Measurements from ENCODE around the gene ACTR3C. TPM values are rescaled to one million over a fixed set of nuclear protein-coding genes. Genes with fewer than 3 reads are reported as not detected.

Gene ACTR3C
- total RNA-seq, 3 donors from 2014 or later, result 29.9 to 53.0 (median 30.2) TPM

DNA sequence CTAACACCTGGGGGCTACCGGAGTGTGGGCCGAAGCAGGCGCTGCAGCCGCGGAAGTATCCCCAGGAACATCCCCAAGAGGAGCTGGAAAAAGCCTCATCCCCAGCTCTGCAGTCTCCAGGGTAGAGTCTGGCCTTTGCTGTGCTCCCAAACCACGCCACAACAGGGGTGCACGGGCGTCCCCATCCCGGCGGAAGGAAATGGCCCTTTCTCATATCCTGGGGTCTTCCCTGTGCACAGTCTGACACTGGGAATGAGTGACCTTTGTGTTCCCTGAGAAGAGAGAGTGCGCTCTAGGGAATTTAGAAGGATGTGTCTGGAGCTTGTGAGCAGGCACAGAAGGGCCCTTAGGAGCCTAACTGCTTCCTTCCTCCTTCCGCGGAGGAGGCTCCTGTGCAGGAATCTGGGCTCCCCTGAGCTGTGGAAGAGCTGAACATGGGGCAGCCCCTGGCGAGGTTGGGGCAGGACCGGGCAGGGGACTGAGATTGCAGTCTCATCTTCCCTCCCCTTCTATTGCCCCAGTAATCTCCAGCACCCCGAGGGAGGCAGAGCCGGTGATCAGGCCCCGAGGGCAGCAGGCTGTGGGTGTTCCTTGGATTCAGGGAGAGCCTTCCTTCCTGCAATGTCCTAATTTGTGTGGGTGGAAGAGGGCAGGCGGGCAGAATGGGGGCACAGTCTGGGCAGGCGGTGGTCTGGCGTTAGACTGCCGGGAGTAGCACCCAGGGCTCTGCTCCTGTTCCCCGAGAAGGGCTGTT is 46.6 kb upstream of the ACTR3C start:
- ATAC-seq (peak; percentile 0), DNase-seq (no peak)
- TF ChIP-seq, protein P1, sequence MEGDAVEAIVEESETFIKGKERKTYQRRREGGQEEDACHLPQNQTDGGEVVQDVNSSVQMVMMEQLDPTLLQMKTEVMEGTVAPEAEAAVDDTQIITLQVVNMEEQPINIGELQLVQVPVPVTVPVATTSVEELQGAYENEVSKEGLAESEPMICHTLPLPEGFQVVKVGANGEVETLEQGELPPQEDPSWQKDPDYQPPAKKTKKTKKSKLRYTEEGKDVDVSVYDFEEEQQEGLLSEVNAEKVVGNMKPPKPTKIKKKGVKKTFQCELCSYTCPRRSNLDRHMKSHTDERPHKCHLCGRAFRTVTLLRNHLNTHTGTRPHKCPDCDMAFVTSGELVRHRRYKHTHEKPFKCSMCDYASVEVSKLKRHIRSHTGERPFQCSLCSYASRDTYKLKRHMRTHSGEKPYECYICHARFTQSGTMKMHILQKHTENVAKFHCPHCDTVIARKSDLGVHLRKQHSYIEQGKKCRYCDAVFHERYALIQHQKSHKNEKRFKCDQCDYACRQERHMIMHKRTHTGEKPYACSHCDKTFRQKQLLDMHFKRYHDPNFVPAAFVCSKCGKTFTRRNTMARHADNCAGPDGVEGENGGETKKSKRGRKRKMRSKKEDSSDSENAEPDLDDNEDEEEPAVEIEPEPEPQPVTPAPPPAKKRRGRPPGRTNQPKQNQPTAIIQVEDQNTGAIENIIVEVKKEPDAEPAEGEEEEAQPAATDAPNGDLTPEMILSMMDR (IDR thresholded peaks at IDR 0.05), result no peak
- H3K36me3 ChIP-seq (ENCODE audit: low read depth), result no peaks in the 10 kb centered on the region
- H3K9me3 ChIP-seq, result no peaks in the 10 kb centered on the region
- peaks cover 42% of the 10 kb centered on the region for H3K4me1 ChIP-seq (ENCODE audit: low read depth)
- intact Hi-C loops (cut with DNase I, micrococcal nuclease), result no loop called here
- H3K4me3 ChIP-seq, result peak overlapping the region; percentile 80

DNA sequence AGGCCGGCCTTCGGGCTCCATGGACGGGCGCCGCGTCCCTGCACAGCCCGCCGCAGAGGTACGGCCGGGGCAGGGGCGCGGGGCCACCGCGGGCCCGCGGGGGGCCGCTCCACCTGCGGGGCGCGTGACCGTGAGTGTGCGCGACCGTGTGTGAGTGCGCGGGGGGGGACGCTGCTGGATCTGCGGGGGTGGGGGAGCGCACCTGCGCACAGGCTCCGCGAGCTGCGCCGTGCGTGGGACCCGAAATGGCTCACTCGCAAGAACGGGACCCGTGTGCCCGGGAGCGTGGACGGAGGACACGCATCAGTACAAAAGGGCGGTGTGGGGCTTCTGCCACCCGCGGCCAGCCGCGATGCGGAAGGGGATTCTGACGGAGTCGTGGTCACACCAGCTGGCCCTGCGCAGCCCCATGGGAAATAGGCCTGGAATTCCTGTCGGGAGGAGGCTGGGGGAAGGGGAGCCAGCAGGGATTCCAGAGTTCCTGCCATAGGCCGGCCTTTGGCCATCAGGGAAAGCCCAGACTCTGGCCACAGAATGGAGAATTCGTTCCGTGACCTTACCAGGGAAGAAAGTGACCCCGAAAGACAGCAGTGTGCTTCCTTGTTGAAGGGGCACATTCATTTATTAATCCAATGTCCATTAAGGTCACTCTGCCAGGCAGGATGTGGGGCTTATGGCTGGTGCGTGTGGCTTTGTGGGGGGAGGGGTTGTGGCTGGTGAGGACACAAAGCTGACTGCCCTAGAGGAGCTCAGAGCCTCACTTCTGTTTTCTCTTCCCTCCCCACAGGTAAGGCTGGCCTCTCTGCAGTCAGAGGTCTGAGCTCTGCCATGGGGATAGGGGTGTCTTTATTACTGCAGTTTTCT is 45.8 kb upstream of the ACTR3C start:
- peaks cover 42% of the 10 kb centered on the region for H3K4me1 ChIP-seq (ENCODE audit: low read depth)
- H3K4me3 ChIP-seq, result peak overlapping the region; percentile 80
- no peaks in the 10 kb centered on the region for H3K9me3 ChIP-seq
- no peaks in the 10 kb centered on the region for H3K36me3 ChIP-seq (ENCODE audit: low read depth)
- ATAC-seq (peak; percentile 28), DNase-seq (peak; percentile 78 to 83 (median 79))
- TF ChIP-seq, protein P1 (IDR thresholded peaks at IDR 0.05), result no peak
- intact Hi-C loops (cut with DNase I, micrococcal nuclease), result no loop called here

DNA sequence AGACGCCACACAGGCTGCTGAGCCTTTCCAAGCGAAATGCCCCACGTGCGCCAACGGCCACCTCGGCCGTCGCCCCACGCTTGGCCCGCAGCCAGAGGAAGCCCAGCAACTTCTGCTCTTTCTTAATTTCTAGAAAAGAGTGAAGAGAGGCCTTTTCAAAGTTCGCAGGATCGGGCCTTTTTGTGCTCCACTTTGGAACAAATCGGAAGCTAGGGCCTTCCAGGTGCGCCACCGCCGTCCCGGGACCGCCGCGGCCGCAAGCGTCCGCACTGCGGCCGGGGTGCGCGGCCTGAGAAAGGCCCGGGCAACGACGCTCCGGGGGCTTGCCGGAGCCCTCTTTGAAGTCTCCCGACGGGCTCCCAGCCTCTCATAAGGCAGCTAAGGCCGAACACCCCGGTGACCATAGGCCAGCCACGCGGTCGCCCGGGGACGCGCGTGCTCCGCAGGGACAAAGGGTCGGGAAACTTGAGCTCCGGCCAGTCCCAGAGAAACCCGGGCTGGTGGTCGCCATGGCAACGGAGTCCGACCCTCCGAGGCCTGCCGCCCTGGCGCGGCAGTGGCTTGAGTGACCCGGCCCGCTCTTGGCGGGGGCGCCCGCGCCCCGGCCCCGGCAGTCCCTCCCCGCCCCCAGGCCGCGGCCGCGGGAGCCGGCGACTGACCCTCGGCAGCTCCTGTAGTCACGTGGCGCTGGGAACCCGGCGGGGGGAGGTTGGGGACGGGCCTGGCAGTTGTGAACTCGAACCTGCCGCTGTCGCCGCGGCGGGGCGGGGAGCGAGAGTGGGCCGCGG is 44.9 kb upstream of the ACTR3C start, which contains the start of gene REPIN1:
REPIN1 (plus strand) TSS at position 727 of the 788 bp plus-strand sequence. CDS start 890 bp downstream, outside the sequence.
- intact Hi-C loops (cut with DNase I, micrococcal nuclease), result no loop called here
- peak within 1 kb of the TSS; percentile 80 for H3K4me3 ChIP-seq
- ATAC-seq, result peak; percentile 71
- TF ChIP-seq, protein P1 (IDR thresholded peaks at IDR 0.05), result no peak
- peaks cover 39% of the 10 kb centered on the region for H3K4me1 ChIP-seq (ENCODE audit: low read depth)
- DNase-seq, result peak; percentile 92 to 96 (median 96)
- H3K36me3 ChIP-seq (ENCODE audit: low read depth), result no peaks in the 10 kb centered on the region
- H3K9me3 ChIP-seq, result no peaks in the 10 kb centered on the region

DNA sequence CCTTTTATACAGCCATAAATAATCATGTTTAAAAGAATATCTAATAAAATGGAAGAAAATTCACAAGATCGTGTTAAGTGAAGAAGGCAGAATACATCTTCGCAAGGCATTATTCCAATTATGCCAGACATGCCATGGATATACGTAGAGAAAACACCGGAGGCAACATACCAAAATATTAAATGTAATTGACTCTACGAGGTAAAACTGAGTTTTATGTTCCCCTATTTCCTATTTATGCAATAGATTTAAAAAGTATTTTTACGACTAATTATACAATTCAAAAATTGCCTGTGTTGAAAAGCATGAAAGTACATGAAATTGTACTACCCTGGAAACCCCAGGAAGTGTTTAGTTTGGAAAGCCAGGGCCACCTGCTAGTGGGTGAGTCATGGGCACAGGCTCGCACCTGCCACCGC is 44.3 kb upstream of the ACTR3C start:
- ATAC-seq, result no peak
- intact Hi-C loops (cut with DNase I, micrococcal nuclease), result no loop called here

More for the DNA sequence above, 44.3 kb upstream of the ACTR3C start:
- Histone ChIP-seq H3K4me1 (ENCODE audit: low read depth) (peaks cover 33% of the 10 kb centered on the region), H3K36me3 (ENCODE audit: low read depth) (no peaks in the 10 kb centered on the region), H3K4me3 (peak overlapping the region; percentile 80), H3K9me3 (no peaks in the 10 kb centered on the region)
- TF ChIP-seq, protein P1 (IDR thresholded peaks at IDR 0.05), result no peak
- no peak for DNase-seq

Measured in mucosa of descending colon (tissue), 3 donors.